Stimulated activated CD8-positive, alpha-beta memory T cell treated with anti-CD3 and anti-CD28 coated beads, Interleukin-7, amount 100 ng/mL, for 24 hours (primary cell): Measurements from ENCODE around the gene MIX23.
"Not testable (repeated sequence)": the region's sequence is repeated elsewhere in the genome, so short reads cannot be mapped to it uniquely, and the experiment has no call there.

Experiments
- DNase-seq: peaks from one replicate; pipeline ENCODE4 v3.0.0-alpha.2; 2020; ENCODE audit warnings: low read depth

Gene MIX23

GRCh38 chr3:122392868-122393844, 10.1 kb upstream of the MIX23 start:
- no peak for DNase-seq

GRCh38 chr3:122391681-122392446, 8.8 kb upstream of the MIX23 start:
- no peak for DNase-seq

- DNase-seq: no peak
Measured at GRCh38 chr3:122390665-122391064, 7.6 kb upstream of the MIX23 start.

- no peak for DNase-seq
Measured at GRCh38 chr3:122389892-122390291, 6.9 kb upstream of the MIX23 start.

- no peak for DNase-seq
Measured at GRCh38 chr3:122389197-122389596, 6.2 kb upstream of the MIX23 start.

GRCh38 chr3:122387709-122388108, 4.7 kb upstream of the MIX23 start:
- DNase-seq: no peak

- peak; percentile 83 for DNase-seq
Measured at GRCh38 chr3:122383771-122384697, 1.0 kb upstream of the MIX23 start, which contains the start of gene FAM162A. Gene FAM162A, plus strand, starts transcription at chr3:122384182. Its CDS starts 84 bp downstream, at chr3:122384266.

GRCh38 chr3:122377975-122378374, 5.1 kb downstream of the MIX23 start:
- no peak for DNase-seq

GRCh38 chr3:122374034-122374433, 9.0 kb downstream of the MIX23 start:
- no peak for DNase-seq

GRCh38 chr3:122366379-122366749, 16.7 kb downstream of the MIX23 start:
- no peak for DNase-seq

- DNase-seq: not testable (repeated sequence)
Measured at GRCh38 chr3:122365582-122366378, 17.3 kb downstream of the MIX23 start.

GRCh38 chr3:122365073-122365472, 18.0 kb downstream of the MIX23 start:
- DNase-seq: no peak

- no peak for DNase-seq
Measured at GRCh38 chr3:122364490-122364889, 18.5 kb downstream of the MIX23 start.

GRCh38 chr3:122362026-122362425, 21.0 kb downstream of the MIX23 start:
- DNase-seq: no peak

- DNase-seq: no peak
Measured at GRCh38 chr3:122358703-122359032, 24.4 kb downstream of the MIX23 start.

- no peak for DNase-seq
Measured at GRCh38 chr3:122357828-122358702, 25.0 kb downstream of the MIX23 start.

GRCh38 chr3:122356402-122356801, 26.6 kb downstream of the MIX23 start:
- no peak for DNase-seq

- DNase-seq: no peak
Measured at GRCh38 chr3:122355612-122356011, 27.4 kb downstream of the MIX23 start.

- DNase-seq: no peak
Measured at GRCh38 chr3:122353893-122354401, 29.1 kb downstream of the MIX23 start.

GRCh38 chr3:122353215-122353614, 29.8 kb downstream of the MIX23 start:
- no peak for DNase-seq
